ENCODE data around the gene TPD52L1.
"Not testable (repeated sequence)": the region's sequence is repeated elsewhere in the genome, so short reads cannot be mapped to it uniquely, and the experiment has no call there.

The TPD52L1 gene

GRCh38 chr6:125274935-125275334, 121.4 kb downstream of the TPD52L1 start:
- DNase-seq: no peak

GRCh38 chr6:125275779-125276178, 122.2 kb downstream of the TPD52L1 start:
- DNase-seq: no peak

- DNase-seq: no peak
These were observed 124.3 kb downstream of the TPD52L1 start for GRCh38 chr6:125277838-125278237.

- DNase-seq: no peak
These were observed 126.4 kb downstream of the TPD52L1 start for GRCh38 chr6:125279961-125280360.

- not testable (repeated sequence) for DNase-seq
These were observed 126.9 kb downstream of the TPD52L1 start for GRCh38 chr6:125280370-125281035.

GRCh38 chr6:125282470-125282869, 128.9 kb downstream of the TPD52L1 start:
- not testable (repeated sequence) for DNase-seq

GRCh38 chr6:125285353-125285752, 131.8 kb downstream of the TPD52L1 start:
- DNase-seq: no peak

GRCh38 chr6:125285936-125286335, 132.4 kb downstream of the TPD52L1 start:
- DNase-seq: no peak

GRCh38 chr6:125287718-125288117, 134.1 kb downstream of the TPD52L1 start:
- no peak for DNase-seq

GRCh38 chr6:125293587-125293986, 140.0 kb downstream of the TPD52L1 start:
- DNase-seq: no peak

GRCh38 chr6:125294036-125294435, 140.5 kb downstream of the TPD52L1 start:
- DNase-seq: no peak

GRCh38 chr6:125294925-125295324, 141.4 kb downstream of the TPD52L1 start:
- DNase-seq: peak; percentile 25 to 76

GRCh38 chr6:125296471-125296870, 142.9 kb downstream of the TPD52L1 start:
- peak; percentile 39 to 60 for DNase-seq

- DNase-seq: no peak
These were observed 145.7 kb downstream of the TPD52L1 start for GRCh38 chr6:125299257-125299656.

- no peak for DNase-seq
These were observed 147.4 kb downstream of the TPD52L1 start for GRCh38 chr6:125300992-125301434.

GRCh38 chr6:125301435-125302391, 148.1 kb downstream of the TPD52L1 start, which contains the start of gene HDDC2:
Gene HDDC2, minus strand, starts transcription at chr6:125301967. Its CDS starts 35 bp downstream, at chr6:125301932.
- DNase-seq: peak in 1 of 2 experiments; percentile 28

- DNase-seq: no peak
These were observed 149.4 kb downstream of the TPD52L1 start for GRCh38 chr6:125302840-125303511.

GRCh38 chr6:125303512-125303854, 149.9 kb downstream of the TPD52L1 start:
- DNase-seq: no peak

GRCh38 chr6:125304970-125305660, 151.5 kb downstream of the TPD52L1 start:
- DNase-seq: no peak

- no peak for DNase-seq
These were observed 153.2 kb downstream of the TPD52L1 start for GRCh38 chr6:125306756-125307149.

- DNase-seq: no peak
These were observed 153.7 kb downstream of the TPD52L1 start for GRCh38 chr6:125307150-125307838.

All from NCI-H446 (cell line).